Nephron (organoid): Measurements from ENCODE around the gene WDR90.
"Not testable (repeated sequence)": the region's sequence is repeated elsewhere in the genome, so short reads cannot be mapped to it uniquely, and the experiment has no call there.

Source experiments
- H3K27ac Mint-ChIP-seq, 3 experiments: 2 replicates each; pipeline ENCODE4 v1.8.0; 2020; ENCODE audit warnings: mixed read lengths in 3 of 3, mild to moderate bottlenecking in 2 of 3, moderate library complexity in 1 of 3
- H3K27me3 Mint-ChIP-seq: 2 replicates; pipeline ENCODE4 v1.8.0; 2021; ENCODE audit warnings: low read depth, mild to moderate bottlenecking, moderate library complexity, mixed read lengths
- H3K36me3 Mint-ChIP-seq: 2 replicates; pipeline ENCODE4 v1.8.0; 2020; ENCODE audit warnings: low read depth, mixed read lengths
- H3K4me1 Mint-ChIP-seq: 2 replicates; pipeline ENCODE4 v1.8.0; 2020; ENCODE audit warnings: mixed read lengths
- H3K4me3 Mint-ChIP-seq, 3 experiments: 2 replicates each; pipeline ENCODE4 v1.8.0; 2020; ENCODE audit warnings: mild to moderate bottlenecking in 3 of 3, mixed read lengths in 3 of 3, moderate library complexity in 2 of 3
- H3K9me3 Mint-ChIP-seq: 2 replicates; pipeline ENCODE4 v1.8.0; 2020; ENCODE audit warnings: mixed read lengths
- CTCF ChIP-seq, 3 experiments: fragments of 200-600 bp; sonication (generic); IDR thresholded peaks; one replicate each; pipeline ENCODE4 v1.5.0; 2021; ENCODE audit warnings: antibody characterized with exemption in 3 of 3; ENCODE audit not compliant: unreplicated experiment in 3 of 3

The WDR90 gene

GRCh38 chr16:684961-685696 is 36.0 kb downstream of the WDR90 start:
- TF ChIP-seq CTCF (IDR thresholded peaks at IDR 0.05; ENCODE audit: unreplicated experiment in 3 of 3): no peak
- Mint-ChIP-seq H3K9me3 (no peaks in the 10 kb centered on the region), H3K27ac (no peak overlapping the region), H3K27me3 (peaks cover 1% of the 10 kb centered on the region), H3K4me1 (peaks cover 6% of the 10 kb centered on the region), H3K36me3 (no peaks in the 10 kb centered on the region), H3K4me3 (peak overlapping the region in 1 of 3 experiments; percentile 23)

DNA sequence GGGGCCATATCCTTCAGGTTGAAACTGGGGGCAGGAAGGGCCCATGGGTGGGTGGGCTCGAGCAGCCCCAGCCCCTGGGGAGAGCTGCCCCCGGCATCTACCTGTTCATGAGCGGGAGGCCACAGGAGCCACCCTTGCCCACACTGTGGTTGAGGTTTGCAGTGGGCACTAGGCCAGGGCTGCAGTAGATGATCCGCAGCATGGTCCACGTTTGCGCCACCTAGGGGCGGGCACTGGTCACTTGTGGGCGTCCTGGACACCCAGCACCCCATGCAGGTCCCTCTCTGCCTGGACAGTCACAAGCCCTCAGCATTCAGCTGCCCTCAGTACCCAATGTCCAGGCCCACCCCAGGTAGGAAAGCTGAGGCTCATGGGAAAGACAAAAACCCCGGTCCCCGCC is 36.8 kb downstream of the WDR90 start:
- H3K9me3 Mint-ChIP-seq: no peaks in the 10 kb centered on the region
- H3K27me3 Mint-ChIP-seq: peaks cover 10% of the 10 kb centered on the region
- H3K36me3 Mint-ChIP-seq: no peaks in the 10 kb centered on the region
- peaks cover 9% of the 10 kb centered on the region for H3K4me1 Mint-ChIP-seq
- H3K27ac Mint-ChIP-seq: peak overlapping the region in 1 of 3 experiments; percentile 20
- peak overlapping the region; percentile 59 to 75 (median 66) for H3K4me3 Mint-ChIP-seq
- TF ChIP-seq CTCF (IDR thresholded peaks at IDR 0.05; ENCODE audit: unreplicated experiment in 3 of 3): peak; percentile 17 to 41 (median 28)

DNA sequence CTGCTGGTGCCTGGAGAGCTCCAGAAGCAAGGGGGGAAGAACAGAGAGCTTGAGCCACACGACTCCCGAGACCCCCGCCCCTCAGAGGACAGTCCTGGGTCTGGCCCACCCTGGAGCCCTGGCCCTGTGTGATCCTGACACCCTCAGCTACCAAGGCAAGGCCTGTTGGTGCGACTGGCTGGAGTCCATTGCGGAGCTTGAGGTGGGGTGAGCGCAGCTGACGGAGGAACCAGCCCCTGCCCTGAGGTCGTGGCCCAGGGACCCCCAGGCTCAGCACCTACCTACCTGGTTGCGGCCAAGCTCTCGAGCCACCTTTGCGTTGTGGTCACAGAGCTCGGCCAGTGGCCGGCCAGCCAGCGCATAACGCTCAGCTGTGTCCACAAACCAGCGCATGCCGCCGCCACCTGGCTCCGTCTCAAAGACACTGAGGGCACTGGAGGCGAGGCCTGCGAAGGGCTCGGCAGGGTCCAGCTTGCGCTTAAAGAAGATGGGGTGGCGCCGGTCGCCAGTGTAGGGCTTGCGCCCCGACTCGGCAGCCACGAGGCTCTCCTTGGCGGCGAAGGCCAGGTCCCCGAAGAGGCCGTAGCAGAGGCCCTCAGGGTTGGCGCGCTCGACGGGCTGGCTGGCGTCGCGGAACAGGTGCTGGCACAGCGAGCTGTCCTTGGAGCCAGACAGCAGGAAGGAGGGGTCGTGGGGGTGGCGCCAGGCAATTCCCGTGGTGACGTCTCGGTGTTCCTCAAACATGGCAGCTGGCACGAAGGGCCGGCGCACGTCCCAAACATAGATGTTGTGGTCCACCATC is 37.5 kb downstream of the WDR90 start:
- Mint-ChIP-seq H3K4me3 (peak overlapping the region; percentile 13 to 75 (median 66)), H3K9me3 (no peaks in the 10 kb centered on the region), H3K27me3 (peaks cover 17% of the 10 kb centered on the region), H3K4me1 (peaks cover 9% of the 10 kb centered on the region), H3K27ac (no peak overlapping the region), H3K36me3 (no peaks in the 10 kb centered on the region)
- no peak for TF ChIP-seq CTCF (IDR thresholded peaks at IDR 0.05; ENCODE audit: unreplicated experiment in 3 of 3)

GRCh38 chr16:687499-687898 is 38.3 kb downstream of the WDR90 start:
- peak overlapping the region; percentile 24 to 48 (median 37) for H3K4me3 Mint-ChIP-seq
- H3K4me1 Mint-ChIP-seq: peaks cover 12% of the 10 kb centered on the region
- H3K27ac Mint-ChIP-seq: no peak overlapping the region
- H3K36me3 Mint-ChIP-seq: no peaks in the 10 kb centered on the region
- H3K27me3 Mint-ChIP-seq: peaks cover 25% of the 10 kb centered on the region
- no peaks in the 10 kb centered on the region for H3K9me3 Mint-ChIP-seq
- TF ChIP-seq CTCF (IDR thresholded peaks at IDR 0.05; ENCODE audit: unreplicated experiment in 3 of 3): no peak

DNA sequence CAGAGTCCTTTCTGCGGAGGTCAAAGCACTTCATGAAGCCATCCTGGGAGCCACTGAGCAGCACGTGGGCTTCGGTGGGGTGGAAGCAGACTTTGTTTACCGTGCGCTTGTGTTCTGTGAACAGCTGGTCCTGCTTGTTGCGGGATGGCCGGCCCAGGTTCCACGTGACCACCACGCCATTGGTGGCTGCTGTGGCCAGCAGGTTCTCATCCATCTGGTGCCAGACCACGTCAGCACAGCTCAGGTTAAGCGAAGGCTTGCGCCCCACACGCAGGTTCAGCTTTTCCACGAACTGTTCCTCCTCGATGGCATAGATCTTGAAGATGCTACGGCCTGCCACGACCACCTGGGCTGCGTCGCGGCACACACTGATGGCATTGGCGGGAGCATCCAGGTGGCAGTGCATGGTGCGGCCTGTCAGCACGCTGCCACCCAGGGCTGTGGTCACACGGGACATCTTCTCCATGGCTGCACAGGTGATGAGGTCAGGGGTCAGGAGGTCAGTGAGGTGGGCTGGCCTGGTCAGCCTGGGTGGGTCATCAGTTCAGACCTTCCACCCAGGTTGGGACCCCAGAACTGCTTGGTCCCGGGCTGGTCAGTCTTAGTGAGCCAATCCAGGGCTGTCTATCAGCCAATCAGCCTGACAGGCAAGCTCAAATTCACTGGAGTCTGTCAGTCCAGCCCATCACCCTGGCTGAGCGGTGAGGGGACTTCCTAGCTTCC is 40.2 kb downstream of the WDR90 start:
- Mint-ChIP-seq H3K9me3 (no peaks in the 10 kb centered on the region), H3K4me1 (peaks cover 10% of the 10 kb centered on the region), H3K36me3 (no peaks in the 10 kb centered on the region), H3K27me3 (peaks cover 40% of the 10 kb centered on the region), H3K27ac (no peak overlapping the region), H3K4me3 (peak overlapping the region; percentile 94 to 97 (median 94))
- no peak for TF ChIP-seq CTCF (IDR thresholded peaks at IDR 0.05; ENCODE audit: unreplicated experiment in 3 of 3)

- Mint-ChIP-seq H3K27ac (peak overlapping the region in 2 of 3 experiments; percentile 13 to 16), H3K4me1 (peaks cover 10% of the 10 kb centered on the region), H3K4me3 (peak overlapping the region; percentile 94 to 97 (median 94)), H3K27me3 (peaks cover 54% of the 10 kb centered on the region)
- not testable (repeated sequence) for H3K9me3 Mint-ChIP-seq, H3K36me3 Mint-ChIP-seq
These were observed 42.1 kb downstream of the WDR90 start for GRCh38 chr16:691242-691641.
